ENCODE data around the gene PODXL. TPM values are rescaled to one million over a fixed set of nuclear protein-coding genes. Genes with fewer than 3 reads are reported as not detected.

The PODXL gene
- total and polyA plus RNA-seq, 10 of the 15 experiments (the other 5 are each of a cell fraction or from before 2014, with no cell fraction given) = 0.04 to 1.8 (median 0.38) TPM

DNA sequence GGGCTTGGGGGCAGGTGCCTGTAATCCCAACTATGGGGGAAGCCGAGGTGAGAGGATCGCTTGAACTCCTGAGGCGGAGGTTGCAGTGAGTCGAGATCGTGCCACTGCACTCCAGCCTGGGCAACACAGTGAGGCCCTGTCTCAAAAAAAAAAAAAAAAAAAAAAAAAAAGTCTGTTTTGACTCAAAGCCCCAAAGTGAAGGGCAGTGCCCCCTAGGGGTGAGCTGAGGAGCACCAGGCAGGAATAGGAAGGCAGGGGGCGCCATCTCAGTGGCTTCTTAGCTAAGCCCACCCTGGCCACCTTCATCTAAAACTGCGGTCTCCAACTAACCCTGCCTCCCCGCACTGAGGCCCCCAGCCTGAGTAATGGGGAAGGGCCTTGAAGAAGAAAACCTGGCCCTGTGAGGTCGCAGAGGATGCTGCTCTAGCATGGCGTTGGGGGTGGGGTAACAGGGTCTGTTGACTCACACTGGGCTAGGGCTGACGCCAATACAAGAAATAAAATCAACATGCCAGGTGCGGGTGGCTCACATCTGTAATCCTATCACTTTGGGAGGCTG lies 9.8 kb downstream of the PODXL start (continued):
- TF ChIP-seq, protein P1, sequence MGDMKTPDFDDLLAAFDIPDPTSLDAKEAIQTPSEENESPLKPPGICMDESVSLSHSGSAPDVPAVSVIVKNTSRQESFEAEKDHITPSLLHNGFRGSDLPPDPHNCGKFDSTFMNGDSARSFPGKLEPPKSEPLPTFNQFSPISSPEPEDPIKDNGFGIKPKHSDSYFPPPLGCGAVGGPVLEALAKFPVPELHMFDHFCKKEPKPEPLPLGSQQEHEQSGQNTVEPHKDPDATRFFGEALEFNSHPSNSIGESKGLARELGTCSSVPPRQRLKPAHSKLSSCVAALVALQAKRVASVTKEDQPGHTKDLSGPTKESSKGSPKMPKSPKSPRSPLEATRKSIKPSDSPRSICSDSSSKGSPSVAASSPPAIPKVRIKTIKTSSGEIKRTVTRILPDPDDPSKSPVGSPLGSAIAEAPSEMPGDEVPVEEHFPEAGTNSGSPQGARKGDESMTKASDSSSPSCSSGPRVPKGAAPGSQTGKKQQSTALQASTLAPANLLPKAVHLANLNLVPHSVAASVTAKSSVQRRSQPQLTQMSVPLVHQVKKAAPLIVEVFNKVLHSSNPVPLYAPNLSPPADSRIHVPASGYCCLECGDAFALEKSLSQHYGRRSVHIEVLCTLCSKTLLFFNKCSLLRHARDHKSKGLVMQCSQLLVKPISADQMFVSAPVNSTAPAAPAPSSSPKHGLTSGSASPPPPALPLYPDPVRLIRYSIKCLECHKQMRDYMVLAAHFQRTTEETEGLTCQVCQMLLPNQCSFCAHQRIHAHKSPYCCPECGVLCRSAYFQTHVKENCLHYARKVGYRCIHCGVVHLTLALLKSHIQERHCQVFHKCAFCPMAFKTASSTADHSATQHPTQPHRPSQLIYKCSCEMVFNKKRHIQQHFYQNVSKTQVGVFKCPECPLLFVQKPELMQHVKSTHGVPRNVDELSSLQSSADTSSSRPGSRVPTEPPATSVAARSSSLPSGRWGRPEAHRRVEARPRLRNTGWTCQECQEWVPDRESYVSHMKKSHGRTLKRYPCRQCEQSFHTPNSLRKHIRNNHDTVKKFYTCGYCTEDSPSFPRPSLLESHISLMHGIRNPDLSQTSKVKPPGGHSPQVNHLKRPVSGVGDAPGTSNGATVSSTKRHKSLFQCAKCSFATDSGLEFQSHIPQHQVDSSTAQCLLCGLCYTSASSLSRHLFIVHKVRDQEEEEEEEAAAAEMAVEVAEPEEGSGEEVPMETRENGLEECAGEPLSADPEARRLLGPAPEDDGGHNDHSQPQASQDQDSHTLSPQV (IDR thresholded peaks at IDR 0.05) = no peak
- TF ChIP-seq MTA3 (IDR thresholded peaks at IDR 0.05; ENCODE audit: borderline replicate concordance, low read length) (no peak), NFIC (IDR thresholded peaks at IDR 0.05; ENCODE audit: low read depth, low read length) (no peak), KLF5 (IDR thresholded peaks at IDR 0.05; ENCODE audit: partially characterized antibody) (no peak), YY1 (IDR thresholded peaks at IDR 0.05; ENCODE audit: low read depth, low read length) (0 out of 2 replicates have a peak, but pooled peaks have one; percentile 16), SMARCA5 (IDR thresholded peaks at IDR 0.05) (no peak), PAX8 (IDR thresholded peaks at IDR 0.05) (no peak), TCF7 (IDR thresholded peaks at IDR 0.05; ENCODE audit: borderline replicate concordance) (no peak), CHD1 (IDR thresholded peaks at IDR 0.05; ENCODE audit: low read depth, low read length) (no peak), BHLHE40 (IDR thresholded peaks at IDR 0.05; ENCODE audit: borderline replicate concordance in 1 of 2, low read depth in 2 of 2, low read length in 1 of 2) (no peak), CHD4 (IDR thresholded peaks at IDR 0.05) (no peak), NR2F1 (conservative IDR thresholded peaks at IDR 0.05) (no peak), SREBF2 (IDR thresholded peaks at IDR 0.05; ENCODE audit: low read length) (no peak), RELA (IDR thresholded peaks at IDR 0.05; ENCODE audit: borderline replicate concordance, partially characterized antibody) (no peak), JUNB (IDR thresholded peaks at IDR 0.05) (peak; percentile 56; the same call in 1 of the 2 replicates)
- TF ChIP-seq, protein P2, sequence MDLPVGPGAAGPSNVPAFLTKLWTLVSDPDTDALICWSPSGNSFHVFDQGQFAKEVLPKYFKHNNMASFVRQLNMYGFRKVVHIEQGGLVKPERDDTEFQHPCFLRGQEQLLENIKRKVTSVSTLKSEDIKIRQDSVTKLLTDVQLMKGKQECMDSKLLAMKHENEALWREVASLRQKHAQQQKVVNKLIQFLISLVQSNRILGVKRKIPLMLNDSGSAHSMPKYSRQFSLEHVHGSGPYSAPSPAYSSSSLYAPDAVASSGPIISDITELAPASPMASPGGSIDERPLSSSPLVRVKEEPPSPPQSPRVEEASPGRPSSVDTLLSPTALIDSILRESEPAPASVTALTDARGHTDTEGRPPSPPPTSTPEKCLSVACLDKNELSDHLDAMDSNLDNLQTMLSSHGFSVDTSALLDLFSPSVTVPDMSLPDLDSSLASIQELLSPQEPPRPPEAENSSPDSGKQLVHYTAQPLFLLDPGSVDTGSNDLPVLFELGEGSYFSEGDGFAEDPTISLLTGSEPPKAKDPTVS (IDR thresholded peaks at IDR 0.05; ENCODE audit: low read depth, low read length) = no peak
- TF ChIP-seq, protein P3, sequence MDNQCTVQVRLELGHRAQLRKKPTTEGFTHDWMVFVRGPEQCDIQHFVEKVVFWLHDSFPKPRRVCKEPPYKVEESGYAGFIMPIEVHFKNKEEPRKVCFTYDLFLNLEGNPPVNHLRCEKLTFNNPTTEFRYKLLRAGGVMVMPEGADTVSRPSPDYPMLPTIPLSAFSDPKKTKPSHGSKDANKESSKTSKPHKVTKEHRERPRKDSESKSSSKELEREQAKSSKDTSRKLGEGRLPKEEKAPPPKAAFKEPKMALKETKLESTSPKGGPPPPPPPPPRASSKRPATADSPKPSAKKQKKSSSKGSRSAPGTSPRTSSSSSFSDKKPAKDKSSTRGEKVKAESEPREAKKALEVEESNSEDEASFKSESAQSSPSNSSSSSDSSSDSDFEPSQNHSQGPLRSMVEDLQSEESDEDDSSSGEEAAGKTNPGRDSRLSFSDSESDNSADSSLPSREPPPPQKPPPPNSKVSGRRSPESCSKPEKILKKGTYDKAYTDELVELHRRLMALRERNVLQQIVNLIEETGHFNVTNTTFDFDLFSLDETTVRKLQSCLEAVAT (IDR thresholded peaks at IDR 0.05) = no peak
- TF ChIP-seq, protein P4, sequence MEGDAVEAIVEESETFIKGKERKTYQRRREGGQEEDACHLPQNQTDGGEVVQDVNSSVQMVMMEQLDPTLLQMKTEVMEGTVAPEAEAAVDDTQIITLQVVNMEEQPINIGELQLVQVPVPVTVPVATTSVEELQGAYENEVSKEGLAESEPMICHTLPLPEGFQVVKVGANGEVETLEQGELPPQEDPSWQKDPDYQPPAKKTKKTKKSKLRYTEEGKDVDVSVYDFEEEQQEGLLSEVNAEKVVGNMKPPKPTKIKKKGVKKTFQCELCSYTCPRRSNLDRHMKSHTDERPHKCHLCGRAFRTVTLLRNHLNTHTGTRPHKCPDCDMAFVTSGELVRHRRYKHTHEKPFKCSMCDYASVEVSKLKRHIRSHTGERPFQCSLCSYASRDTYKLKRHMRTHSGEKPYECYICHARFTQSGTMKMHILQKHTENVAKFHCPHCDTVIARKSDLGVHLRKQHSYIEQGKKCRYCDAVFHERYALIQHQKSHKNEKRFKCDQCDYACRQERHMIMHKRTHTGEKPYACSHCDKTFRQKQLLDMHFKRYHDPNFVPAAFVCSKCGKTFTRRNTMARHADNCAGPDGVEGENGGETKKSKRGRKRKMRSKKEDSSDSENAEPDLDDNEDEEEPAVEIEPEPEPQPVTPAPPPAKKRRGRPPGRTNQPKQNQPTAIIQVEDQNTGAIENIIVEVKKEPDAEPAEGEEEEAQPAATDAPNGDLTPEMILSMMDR (IDR thresholded peaks at IDR 0.05 in 2 of 3, conservative IDR thresholded peaks at IDR 0.05 in 1 of 3; ENCODE audit: control insufficient read depth in 2 of 3, extremely low read depth in 1 of 3, insufficient read depth in 1 of 3, low read depth in 3 of 3, low read length in 3 of 3) = peak; percentile 59 to 87 (median 75)
- TF ChIP-seq, protein P5, sequence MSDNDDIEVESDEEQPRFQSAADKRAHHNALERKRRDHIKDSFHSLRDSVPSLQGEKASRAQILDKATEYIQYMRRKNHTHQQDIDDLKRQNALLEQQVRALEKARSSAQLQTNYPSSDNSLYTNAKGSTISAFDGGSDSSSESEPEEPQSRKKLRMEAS (IDR thresholded peaks at IDR 0.05; ENCODE audit: low read depth, low read length) = no peak
- TF ChIP-seq, protein P6, sequence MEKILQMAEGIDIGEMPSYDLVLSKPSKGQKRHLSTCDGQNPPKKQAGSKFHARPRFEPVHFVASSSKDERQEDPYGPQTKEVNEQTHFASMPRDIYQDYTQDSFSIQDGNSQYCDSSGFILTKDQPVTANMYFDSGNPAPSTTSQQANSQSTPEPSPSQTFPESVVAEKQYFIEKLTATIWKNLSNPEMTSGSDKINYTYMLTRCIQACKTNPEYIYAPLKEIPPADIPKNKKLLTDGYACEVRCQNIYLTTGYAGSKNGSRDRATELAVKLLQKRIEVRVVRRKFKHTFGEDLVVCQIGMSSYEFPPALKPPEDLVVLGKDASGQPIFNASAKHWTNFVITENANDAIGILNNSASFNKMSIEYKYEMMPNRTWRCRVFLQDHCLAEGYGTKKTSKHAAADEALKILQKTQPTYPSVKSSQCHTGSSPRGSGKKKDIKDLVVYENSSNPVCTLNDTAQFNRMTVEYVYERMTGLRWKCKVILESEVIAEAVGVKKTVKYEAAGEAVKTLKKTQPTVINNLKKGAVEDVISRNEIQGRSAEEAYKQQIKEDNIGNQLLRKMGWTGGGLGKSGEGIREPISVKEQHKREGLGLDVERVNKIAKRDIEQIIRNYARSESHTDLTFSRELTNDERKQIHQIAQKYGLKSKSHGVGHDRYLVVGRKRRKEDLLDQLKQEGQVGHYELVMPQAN (conservative IDR thresholded peaks at IDR 0.05) = no peak
